GM19351 (cell line): ENCODE data around the gene SAA2.
"Not testable (repeated sequence)": the region's sequence is repeated elsewhere in the genome, so short reads cannot be mapped to it uniquely, and the experiment has no call there.

ENCODE experiments used
- ATAC-seq: cut with Tn5 transposase; IDR thresholded peaks from one replicate; pipeline ENCODE4 v1.9.1; 2021; ENCODE audit warnings: mild to moderate bottlenecking, moderate library complexity; ENCODE audit not compliant: unreplicated experiment

SAA2 gene

GRCh38 chr11:18248561-18248960 lies at the start of gene SAA2:
Gene SAA2 (minus strand): TSS chr11:18248668. CDS start chr11:18248011, 657 bp downstream.
- ATAC-seq = no peak

- ATAC-seq = no peak
Measured at GRCh38 chr11:18295316-18295715, 46.8 kb upstream of the SAA2 start.

- ATAC-seq = peak; percentile 82
Measured at GRCh38 chr11:18294862-18295261, 46.4 kb upstream of the SAA2 start.

GRCh38 chr11:18288911-18289310 lies 40.4 kb upstream of the SAA2 start:
- ATAC-seq = no peak

GRCh38 chr11:18285841-18286240 lies 37.4 kb upstream of the SAA2 start:
- ATAC-seq = no peak

- no peak for ATAC-seq
Measured at GRCh38 chr11:18282626-18283025, 34.2 kb upstream of the SAA2 start.

- ATAC-seq = peak; percentile 91
Measured at GRCh38 chr11:18280438-18281045, 32.1 kb upstream of the SAA2 start.

GRCh38 chr11:18277565-18278271 lies 29.2 kb upstream of the SAA2 start:
- no peak for ATAC-seq

GRCh38 chr11:18271206-18271605 lies 22.7 kb upstream of the SAA2 start:
- ATAC-seq = no peak

- no peak for ATAC-seq
Measured at GRCh38 chr11:18270102-18270501, 21.6 kb upstream of the SAA2 start.

GRCh38 chr11:18269252-18269651 lies 20.8 kb upstream of the SAA2 start:
- not testable (repeated sequence) for ATAC-seq

GRCh38 chr11:18267335-18268133 lies 19.1 kb upstream of the SAA2 start:
- ATAC-seq = peak; percentile 61

GRCh38 chr11:18265949-18266348 lies 17.5 kb upstream of the SAA2 start, which contains the start of gene SAA1:
Gene SAA1 (plus strand): TSS chr11:18266264. CDS start chr11:18266888, 624 bp downstream.
- ATAC-seq = no peak

- ATAC-seq = no peak
Measured at GRCh38 chr11:18264677-18265555, 16.4 kb upstream of the SAA2 start.

GRCh38 chr11:18264035-18264434 lies 15.6 kb upstream of the SAA2 start:
- peak; percentile 52 for ATAC-seq

- ATAC-seq = not testable (repeated sequence)
Measured at GRCh38 chr11:18262681-18263350, 14.3 kb upstream of the SAA2 start.

- no peak for ATAC-seq
Measured at GRCh38 chr11:18261721-18262120, 13.3 kb upstream of the SAA2 start.

GRCh38 chr11:18259259-18259658 lies 10.8 kb upstream of the SAA2 start:
- ATAC-seq = no peak

GRCh38 chr11:18254781-18255361 lies 6.4 kb upstream of the SAA2 start:
- ATAC-seq = no peak
